Astrocyte (in vitro differentiated cells and primary cell): Measurements from ENCODE around the gene SPINT1. TPM values are rescaled to one million over a fixed set of nuclear protein-coding genes. Genes with fewer than 3 reads are reported as not detected.

ENCODE experiments used
- DNase-seq: peaks from one replicate; pipeline ENCODE4 v3.0.0-alpha.2; 2010; ENCODE audit warnings: low read depth
- FAIRE-seq: peaks from 2 replicates; lab custom pipeline; 2011; peaks lifted over from hg19 to GRCh38; lab: Jason Lieb, UNC
- H2AFZ ChIP-seq: 2 replicates; pipeline ENCODE4 v1.6.0; 2012; ENCODE audit warnings: low read depth, low read length, inconsistent platforms
- H3K27ac ChIP-seq: 2 replicates; pipeline ENCODE4 v1.5.1; 2011; ENCODE audit warnings: low read depth, low read length, inconsistent platforms
- H3K27me3 ChIP-seq: 2 replicates; pipeline ENCODE4 v1.6.0; 2011; ENCODE audit warnings: low read length, inconsistent platforms; ENCODE audit not compliant: insufficient read depth
- H3K36me3 ChIP-seq: 2 replicates; pipeline ENCODE4 v1.5.1; 2011; ENCODE audit warnings: low read length, inconsistent platforms; ENCODE audit not compliant: insufficient read depth
- H3K4me1 ChIP-seq: 2 replicates; pipeline ENCODE4 v1.5.1; 2011; ENCODE audit warnings: low read length, inconsistent platforms; ENCODE audit not compliant: insufficient read depth
- H3K4me2 ChIP-seq: 2 replicates; pipeline ENCODE4 v1.6.0; 2012; ENCODE audit warnings: low read length, inconsistent platforms
- H3K4me3 ChIP-seq: 2 replicates; pipeline ENCODE4 v1.5.1; 2011; ENCODE audit warnings: low read depth, mild to moderate bottlenecking, low read length, inconsistent platforms; ENCODE audit not compliant: insufficient read depth
- H3K79me2 ChIP-seq: 2 replicates; pipeline ENCODE4 v1.6.0; 2012; ENCODE audit warnings: mild to moderate bottlenecking, low read length, inconsistent platforms; ENCODE audit not compliant: insufficient read depth
- H3K9ac ChIP-seq: 2 replicates; pipeline ENCODE4 v1.6.0; 2012; ENCODE audit warnings: mild to moderate bottlenecking, low read length, inconsistent platforms
- H3K9me3 ChIP-seq: 2 replicates; pipeline ENCODE4 v1.5.1; 2012; ENCODE audit warnings: low read depth, mild to moderate bottlenecking, low read length, inconsistent platforms; ENCODE audit not compliant: insufficient read depth
- H4K20me1 ChIP-seq: 2 replicates; pipeline ENCODE4 v1.6.0; 2012; ENCODE audit warnings: low read length, inconsistent platforms; ENCODE audit not compliant: insufficient read depth
- H3K27ac Mint-ChIP-seq: one replicate; pipeline ENCODE4 v1.8.0; 2021; ENCODE audit warnings: mild to moderate bottlenecking, mixed read lengths; ENCODE audit not compliant: unreplicated experiment
- H3K27me3 Mint-ChIP-seq: one replicate; pipeline ENCODE4 v1.8.0; 2021; ENCODE audit warnings: low read depth, mixed read lengths; ENCODE audit not compliant: unreplicated experiment
- H3K36me3 Mint-ChIP-seq: one replicate; pipeline ENCODE4 v1.8.0; 2021; ENCODE audit warnings: low read depth, mixed read lengths; ENCODE audit not compliant: unreplicated experiment
- H3K4me1 Mint-ChIP-seq: one replicate; pipeline ENCODE4 v1.8.0; 2021; ENCODE audit warnings: low read depth, mixed read lengths; ENCODE audit not compliant: unreplicated experiment
- H3K4me3 Mint-ChIP-seq: one replicate; pipeline ENCODE4 v1.8.0; 2021; ENCODE audit warnings: mild to moderate bottlenecking, moderate library complexity, mixed read lengths; ENCODE audit not compliant: unreplicated experiment
- H3K9me3 Mint-ChIP-seq: one replicate; pipeline ENCODE4 v1.8.0; 2021; ENCODE audit warnings: mild to moderate bottlenecking, mixed read lengths; ENCODE audit not compliant: unreplicated experiment
- EZH2 ChIP-seq: IDR thresholded peaks from 2 replicates; pipeline ENCODE4 v1.6.1; 2012; ENCODE audit warnings: mild to moderate bottlenecking, low read length, inconsistent platforms; ENCODE audit not compliant: insufficient read depth
- total RNA-seq: library from RNA; stranded (reverse); gene quantifications from 2 replicates; pipeline ENCODE4 v1.2.1, GENCODE V29; 2021
- TF ChIP-seq, protein P1 (sequence below): IDR thresholded peaks from 2 replicates; pipeline ENCODE4 v1.5.1; 2011; ENCODE audit warnings: low read depth, mild to moderate bottlenecking, inconsistent platforms, low read length, moderate library complexity; ENCODE audit not compliant: insufficient read depth

SPINT1 gene
- total RNA-seq, 1 donor from 2014 or later, result 40.3 TPM

DNA sequence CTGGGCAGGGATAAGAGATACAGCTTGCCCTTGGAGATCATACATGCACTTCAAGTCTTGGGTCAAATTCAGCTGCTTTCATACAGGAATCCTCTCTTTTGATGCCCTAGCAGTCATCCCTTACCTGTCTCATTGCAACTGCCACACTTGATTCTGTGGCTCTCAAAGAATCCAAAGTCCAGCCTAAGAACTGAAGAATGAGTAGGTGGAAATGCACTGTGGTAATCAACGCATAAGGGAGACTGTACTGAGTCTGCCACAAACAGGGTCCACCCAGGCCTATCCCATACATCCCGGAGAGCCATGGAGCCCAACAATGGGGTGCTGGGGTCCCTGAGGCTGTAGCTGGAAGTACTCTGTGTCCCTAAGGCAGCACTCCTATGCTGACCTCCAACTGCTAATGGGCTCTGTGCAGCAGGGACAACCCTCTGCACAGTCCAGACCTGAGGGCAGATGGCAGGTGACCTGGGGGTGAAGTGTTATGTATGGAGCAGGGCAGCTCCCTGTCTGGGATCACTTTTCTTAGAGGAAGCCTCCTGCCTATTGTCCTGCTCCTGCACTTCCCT, 48.7 kb downstream of the SPINT1 start:
- Histone ChIP-seq H3K9ac (no peak overlapping the region), H3K36me3 (peaks cover 11% of the 10 kb centered on the region), H2AFZ (no peak overlapping the region), H3K9me3 (no peaks in the 10 kb centered on the region), H3K4me1 (peaks cover 14% of the 10 kb centered on the region), H4K20me1 (peaks cover 14% of the 10 kb centered on the region), H3K27me3 (no peaks in the 10 kb centered on the region), H3K4me2 (no peak overlapping the region), H3K4me3 (no peak overlapping the region), H3K27ac (no peak overlapping the region), H3K79me2 (peaks cover 27% of the 10 kb centered on the region)
- TF ChIP-seq EZH2, result no peak
- TF ChIP-seq, protein P1, sequence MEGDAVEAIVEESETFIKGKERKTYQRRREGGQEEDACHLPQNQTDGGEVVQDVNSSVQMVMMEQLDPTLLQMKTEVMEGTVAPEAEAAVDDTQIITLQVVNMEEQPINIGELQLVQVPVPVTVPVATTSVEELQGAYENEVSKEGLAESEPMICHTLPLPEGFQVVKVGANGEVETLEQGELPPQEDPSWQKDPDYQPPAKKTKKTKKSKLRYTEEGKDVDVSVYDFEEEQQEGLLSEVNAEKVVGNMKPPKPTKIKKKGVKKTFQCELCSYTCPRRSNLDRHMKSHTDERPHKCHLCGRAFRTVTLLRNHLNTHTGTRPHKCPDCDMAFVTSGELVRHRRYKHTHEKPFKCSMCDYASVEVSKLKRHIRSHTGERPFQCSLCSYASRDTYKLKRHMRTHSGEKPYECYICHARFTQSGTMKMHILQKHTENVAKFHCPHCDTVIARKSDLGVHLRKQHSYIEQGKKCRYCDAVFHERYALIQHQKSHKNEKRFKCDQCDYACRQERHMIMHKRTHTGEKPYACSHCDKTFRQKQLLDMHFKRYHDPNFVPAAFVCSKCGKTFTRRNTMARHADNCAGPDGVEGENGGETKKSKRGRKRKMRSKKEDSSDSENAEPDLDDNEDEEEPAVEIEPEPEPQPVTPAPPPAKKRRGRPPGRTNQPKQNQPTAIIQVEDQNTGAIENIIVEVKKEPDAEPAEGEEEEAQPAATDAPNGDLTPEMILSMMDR, result no peak
- Mint-ChIP-seq H3K4me3 (peak overlapping the region; percentile 74), H3K9me3 (no peaks in the 10 kb centered on the region), H3K36me3 (peaks cover under 1% of the 10 kb centered on the region), H3K27me3 (peaks cover 9% of the 10 kb centered on the region), H3K4me1 (peaks cover 11% of the 10 kb centered on the region), H3K27ac (no peak overlapping the region)
- no peak for DNase-seq
- FAIRE-seq, result no peak

DNA sequence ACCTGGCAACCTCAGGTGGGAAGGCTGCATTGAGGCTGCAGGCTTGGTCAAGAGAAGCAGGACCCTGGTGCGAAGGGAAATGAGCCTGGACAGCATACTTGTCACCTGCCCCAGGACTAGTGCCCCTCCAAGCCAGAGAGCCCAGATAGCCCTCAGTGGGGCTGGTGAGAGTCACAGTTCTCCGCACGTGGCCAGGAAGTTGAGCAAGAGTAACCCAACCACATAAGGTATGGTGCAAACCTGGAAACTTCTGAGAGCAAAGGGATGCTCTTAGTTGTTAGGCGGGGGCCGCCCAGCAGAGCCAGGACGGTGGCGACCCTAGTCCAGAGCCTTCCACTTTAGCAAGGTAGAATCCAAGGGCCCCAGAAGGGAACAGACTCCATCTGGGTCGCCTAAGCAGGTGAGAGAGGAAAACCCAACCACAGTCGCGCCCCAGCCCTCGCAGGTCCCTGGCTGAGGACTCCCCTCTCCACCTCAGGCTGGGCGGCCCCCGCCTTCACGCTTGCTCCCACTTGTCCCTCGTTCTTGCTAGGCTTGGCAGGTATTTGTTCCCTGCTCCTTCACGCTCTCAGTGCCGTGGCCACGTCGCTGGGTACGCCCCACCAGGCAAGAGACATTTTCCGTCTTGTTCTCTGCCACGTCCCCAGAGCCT, 49.3 kb downstream of the SPINT1 start:
- peaks cover 9% of the 10 kb centered on the region for H3K27me3 Mint-ChIP-seq
- no peak overlapping the region for H3K27ac ChIP-seq

More for the DNA sequence above, 49.3 kb downstream of the SPINT1 start:
- Histone ChIP-seq H3K36me3 (peaks cover 13% of the 10 kb centered on the region), H4K20me1 (peaks cover 15% of the 10 kb centered on the region), H3K9ac (peak overlapping the region; percentile 98), H3K4me3 (no peak overlapping the region), H3K79me2 (peaks cover 29% of the 10 kb centered on the region), H3K4me2 (peak overlapping the region; percentile 95), H2AFZ (peak overlapping the region; percentile 100), H3K9me3 (no peaks in the 10 kb centered on the region), H3K27me3 (no peaks in the 10 kb centered on the region), H3K4me1 (peaks cover 14% of the 10 kb centered on the region)
- H3K36me3 Mint-ChIP-seq, result peaks cover 3% of the 10 kb centered on the region
- TF ChIP-seq, protein P1, result no peak
- no peak for TF ChIP-seq EZH2
- H3K9me3 Mint-ChIP-seq, result no peaks in the 10 kb centered on the region
- FAIRE-seq (no peak), DNase-seq (no peak)
- no peak overlapping the region for H3K27ac Mint-ChIP-seq
- H3K4me1 Mint-ChIP-seq, result peaks cover 11% of the 10 kb centered on the region
- peak overlapping the region; percentile 74 for H3K4me3 Mint-ChIP-seq
